NCI-H1930 (cell line): ENCODE results near the gene ECHS1.

Experiments
- DNase-seq, 2 experiments: peaks; one replicate each; lab custom pipeline; 2025; lab: John Stamatoyannopoulos, UW

Gene ECHS1

GRCh38 chr10:133358162-133358924 lies 14.8 kb downstream of the ECHS1 start:
- DNase-seq, result no peak

- DNase-seq, result peak; percentile 19 to 37
These were observed 15.6 kb downstream of the ECHS1 start, which contains the start of gene FUOM for GRCh38 chr10:133357285-133358161. FUOM (minus strand) TSS chr10:133358019; CDS start chr10:133358007, 12 bp downstream.

- DNase-seq, result no peak
These were observed 16.4 kb downstream of the ECHS1 start for GRCh38 chr10:133356549-133357284.

GRCh38 chr10:133355991-133356390 lies 17.2 kb downstream of the ECHS1 start:
- no peak for DNase-seq

DNA sequence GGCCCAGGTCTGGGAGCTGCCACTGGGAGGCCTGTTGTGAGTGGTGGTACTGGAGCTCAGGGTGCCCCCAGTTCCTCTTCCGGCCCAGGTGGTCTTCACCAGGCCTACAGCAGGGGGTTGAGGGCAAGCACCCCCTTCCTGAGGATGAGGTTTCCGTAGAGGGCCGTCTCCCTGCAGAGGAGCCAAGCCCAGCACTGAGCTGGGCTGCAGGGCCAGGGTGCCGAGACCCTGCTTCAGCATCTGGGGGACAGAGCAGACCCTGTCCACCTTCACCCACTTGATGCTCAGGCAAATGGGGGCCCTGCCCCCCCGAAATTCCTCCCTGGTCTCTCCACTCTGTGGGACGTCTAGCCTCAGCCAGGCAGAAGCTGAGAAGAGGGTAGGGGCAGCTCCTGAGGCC lies 17.9 kb downstream of the ECHS1 start:
- no peak for DNase-seq

DNA sequence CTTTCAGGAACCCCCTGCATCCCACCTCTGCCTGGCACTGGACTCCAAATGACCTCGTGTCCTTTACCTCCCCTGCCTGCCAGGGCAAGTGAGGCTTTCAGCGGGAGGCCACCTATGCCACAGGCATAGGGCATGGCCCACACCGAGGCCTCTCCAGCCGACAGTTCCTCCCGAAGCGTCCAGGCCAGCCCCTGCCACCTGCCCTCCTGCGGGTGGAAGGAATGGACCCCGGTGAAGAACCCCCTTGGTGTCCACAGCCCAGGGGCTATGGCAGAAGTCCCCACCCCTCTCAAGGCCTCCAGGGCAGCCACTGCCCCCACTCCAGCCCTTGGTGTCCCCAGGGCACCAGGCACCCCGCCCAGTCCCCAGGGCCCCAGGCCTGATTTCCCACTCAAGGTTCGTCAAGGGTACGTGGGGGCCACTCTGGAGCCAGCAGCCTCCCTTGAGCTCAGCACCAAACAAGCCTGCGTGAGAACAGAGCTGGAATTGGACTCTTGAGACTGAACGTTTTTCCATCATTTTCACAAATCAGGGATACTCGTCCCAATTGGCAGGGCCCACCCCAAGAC lies 18.4 kb downstream of the ECHS1 start:
- no peak for DNase-seq

DNA sequence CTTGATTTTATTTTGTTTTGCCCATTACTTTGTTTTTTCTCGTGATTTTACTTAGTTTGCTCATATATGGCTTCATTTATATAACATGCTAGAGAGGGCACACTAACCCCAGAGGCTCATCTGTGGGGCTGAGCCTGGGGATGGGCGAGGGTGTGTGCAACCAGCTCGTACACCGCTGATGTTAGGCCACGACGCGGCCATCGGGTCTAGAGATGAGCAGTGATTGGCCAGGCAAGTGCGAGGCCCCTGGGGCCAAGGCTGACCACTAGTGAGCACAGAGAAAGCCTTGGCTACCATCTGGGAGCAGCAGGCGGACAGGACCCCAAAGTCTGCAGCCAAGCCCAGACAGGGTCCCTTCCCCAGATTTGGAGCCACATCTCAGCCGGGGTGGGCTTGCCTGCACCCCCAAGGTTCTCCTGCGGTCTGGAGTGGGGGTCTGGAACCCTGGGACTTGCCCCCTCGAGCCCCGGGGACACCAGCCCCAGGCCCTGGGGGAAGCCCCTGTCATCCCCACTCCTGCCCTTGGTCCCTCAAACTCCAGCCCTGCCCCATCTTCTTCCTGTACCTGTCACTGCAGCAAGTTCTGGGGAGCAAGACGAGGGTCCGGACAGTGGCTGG lies 19.1 kb downstream of the ECHS1 start:
- no peak for DNase-seq

GRCh38 chr10:133353202-133353959 lies 19.8 kb downstream of the ECHS1 start:
- no peak for DNase-seq

GRCh38 chr10:133351408-133352318 lies 21.5 kb downstream of the ECHS1 start:
- no peak for DNase-seq

DNA sequence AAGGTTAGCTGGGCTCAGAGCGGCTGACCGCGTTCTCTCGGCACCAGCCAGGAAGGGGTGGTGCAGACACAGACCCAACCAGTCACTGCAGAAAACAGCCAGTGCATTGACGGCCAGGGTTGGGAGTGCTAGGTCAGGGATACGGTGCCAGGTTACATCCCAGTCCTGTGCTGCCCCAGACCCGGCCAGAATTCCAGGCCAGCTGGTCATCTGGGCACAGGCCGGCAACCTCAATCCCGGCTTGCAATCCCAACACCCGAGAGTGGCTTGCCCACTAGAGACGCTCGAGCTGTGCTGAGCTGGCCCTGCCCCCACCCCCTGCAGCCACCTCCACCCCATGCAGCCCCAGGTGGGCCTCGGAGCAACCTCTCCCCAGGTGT lies 22.2 kb downstream of the ECHS1 start:
- no peak for DNase-seq

DNA sequence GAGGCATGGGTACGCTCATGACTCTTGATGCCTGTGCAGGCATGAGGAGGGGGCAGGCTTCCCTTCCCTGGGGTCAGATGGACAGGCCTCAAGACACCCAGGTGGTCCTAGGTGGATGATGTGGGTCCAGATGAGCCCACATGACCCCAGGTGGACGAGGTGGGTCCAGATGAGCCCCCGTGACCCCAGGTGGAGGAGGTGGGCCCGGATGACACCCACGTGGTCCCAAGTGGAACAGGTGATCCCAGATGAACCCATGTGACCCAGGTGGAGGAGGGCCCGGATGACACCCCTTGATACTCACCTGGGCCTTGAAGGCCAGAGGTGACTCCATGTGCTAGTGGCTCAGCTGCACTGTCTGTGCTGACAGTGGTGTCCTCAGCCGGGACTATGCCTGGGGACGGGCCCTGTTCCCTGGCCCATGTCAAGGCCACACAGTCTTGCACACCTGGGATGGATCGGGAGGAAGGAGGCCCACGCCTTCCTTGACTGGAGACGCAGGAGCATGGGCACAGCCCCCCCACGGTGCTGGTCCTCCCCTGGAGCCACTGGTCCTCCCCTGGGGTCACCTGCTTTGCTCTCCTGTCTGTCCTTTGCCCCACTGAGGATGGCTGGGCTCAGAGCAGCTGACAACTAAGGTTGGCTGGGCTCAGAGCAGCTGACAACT lies 22.7 kb downstream of the ECHS1 start:
- no peak for DNase-seq

GRCh38 chr10:133349577-133350011 lies 23.6 kb downstream of the ECHS1 start:
- DNase-seq, result no peak

DNA sequence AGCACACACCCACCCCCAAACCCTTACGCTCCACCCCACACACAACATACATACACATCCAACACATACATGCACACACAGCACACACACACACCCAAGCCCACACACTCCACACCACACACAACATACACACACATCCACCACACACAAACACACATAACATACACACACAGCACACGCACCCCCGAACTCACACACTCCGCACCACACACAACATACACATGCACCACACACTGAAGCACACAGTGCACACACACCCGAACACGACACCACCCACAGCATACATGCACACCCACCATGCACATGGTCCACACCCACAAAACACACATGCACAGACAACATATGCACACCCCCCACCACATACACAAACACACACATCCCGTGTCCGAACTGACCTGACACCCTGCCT lies 24.0 kb downstream of the ECHS1 start:
- no peak for DNase-seq

- DNase-seq, result no peak
These were observed 25.2 kb downstream of the ECHS1 start for GRCh38 chr10:133347710-133348517.

DNA sequence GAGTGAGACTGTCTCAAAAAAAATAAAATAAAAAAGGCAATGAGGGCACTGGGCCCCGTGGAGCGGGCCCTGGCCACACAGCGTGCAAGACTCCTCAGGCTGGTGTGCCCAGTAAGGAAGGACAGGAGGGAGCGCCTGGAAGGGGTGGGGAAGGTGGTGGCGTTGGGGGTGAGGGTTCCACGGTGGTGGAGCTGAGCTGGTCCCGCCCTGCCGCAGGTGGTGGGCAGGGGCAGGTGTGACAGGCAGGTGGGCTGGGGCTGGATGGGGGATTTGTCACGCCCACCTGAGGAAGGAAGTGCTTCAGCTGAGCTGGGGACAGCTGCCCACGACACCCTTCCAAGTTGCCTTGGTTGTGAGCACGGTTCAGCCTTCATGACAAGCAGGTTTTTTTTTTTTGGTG lies 26.7 kb downstream of the ECHS1 start:
- DNase-seq, result no peak

GRCh38 chr10:133344236-133344635 lies 28.9 kb downstream of the ECHS1 start:
- DNase-seq, result no peak

DNA sequence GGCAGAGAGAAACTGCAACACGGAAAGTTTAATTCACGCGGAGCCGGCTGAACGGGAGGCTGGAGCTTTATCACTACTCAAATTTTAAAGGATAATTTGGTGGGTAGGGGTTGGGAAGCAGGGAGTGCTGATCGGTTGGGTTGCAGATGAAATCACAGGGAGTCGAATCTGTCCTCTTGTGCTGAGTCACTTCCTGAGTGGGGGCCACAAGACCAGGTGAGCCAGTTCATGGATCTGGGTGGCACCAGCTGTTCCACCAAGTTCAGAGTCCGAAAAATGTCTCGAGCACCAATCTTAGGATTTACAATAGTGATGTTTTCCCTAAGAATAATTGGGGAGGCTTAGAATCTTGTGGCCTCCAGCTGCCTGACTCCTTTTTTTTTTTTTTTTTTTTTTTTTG lies 29.6 kb downstream of the ECHS1 start:
- no peak for DNase-seq

DNA sequence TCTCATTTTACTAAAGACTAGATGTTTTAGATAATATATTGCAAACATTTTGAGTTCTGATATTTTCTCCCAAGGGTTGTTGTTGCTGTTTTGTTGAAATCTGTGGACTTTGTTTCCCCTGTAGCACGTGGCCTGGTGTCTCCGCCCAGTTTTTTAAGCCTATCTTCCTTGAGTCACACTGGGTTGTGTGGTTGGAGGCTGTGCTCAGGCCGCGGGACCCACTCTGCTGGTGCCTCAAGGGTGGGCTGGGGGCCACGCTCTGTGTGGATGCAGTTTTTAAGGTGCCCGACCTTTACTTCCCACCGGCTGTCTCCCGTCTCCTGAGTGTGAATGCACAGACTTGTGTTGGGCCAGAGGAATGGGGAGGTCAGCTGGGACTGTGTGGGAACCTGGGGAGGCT lies 30.2 kb downstream of the ECHS1 start:
- DNase-seq, result no peak
